GM12801 (cell line): Measurements from ENCODE around the gene TAGLN.

ENCODE experiments used
- CTCF ChIP-seq: IDR thresholded peaks from one replicate; pipeline ENCODE4 v1.5.1; 2011; ENCODE audit warnings: control low read depth; ENCODE audit not compliant: insufficient read length; ENCODE audit errors: extremely low read depth

TAGLN gene

GRCh38 chr11:117169736-117170135, 29.4 kb upstream of the TAGLN start:
- TF ChIP-seq CTCF = no peak

- no peak for TF ChIP-seq CTCF
Measured at GRCh38 chr11:117170210-117170609, 29.0 kb upstream of the TAGLN start.

GRCh38 chr11:117171007-117171403, 28.2 kb upstream of the TAGLN start:
- no peak for TF ChIP-seq CTCF

GRCh38 chr11:117171404-117172061, 27.6 kb upstream of the TAGLN start:
- TF ChIP-seq CTCF = no peak

GRCh38 chr11:117172724-117173421, 26.3 kb upstream of the TAGLN start:
- TF ChIP-seq CTCF = no peak

- no peak for TF ChIP-seq CTCF
Measured at GRCh38 chr11:117175104-117175503, 24.1 kb upstream of the TAGLN start.

GRCh38 chr11:117175781-117176180, 23.4 kb upstream of the TAGLN start:
- TF ChIP-seq CTCF = no peak
